Gastrocnemius medialis (tissue), 4 donors: Measurements from ENCODE around the gene BGLAP. TPM values are rescaled to one million over a fixed set of nuclear protein-coding genes. Genes with fewer than 3 reads are reported as not detected.

ENCODE experiments used
- ATAC-seq, 2 donors: fragments of 150-250 bp; one replicate each; pipeline ENCODE4 v1.9.1; 2016
- DNase-seq, 2 donors: peaks; one replicate each; pipeline ENCODE4 v3.0.0-alpha.2; 2019
- H3K27ac ChIP-seq, 4 donors: fragments of 200-600 bp; sonication (generic); 1 replicate in 1 of 4; 2 replicates in 3 of 4; pipeline ENCODE4 v1.5.1; 2016 to 2018; ENCODE audit warnings: mild to moderate bottlenecking in 2 of 4, moderate library complexity in 1 of 4
- H3K27me3 ChIP-seq, 3 donors: fragments of 200-600 bp; sonication (generic) in 2 of 3; 1 replicate in 1 of 3; 2 replicates in 2 of 3; pipeline versions ENCODE4 v1.5.1 to v1.6.0; 2016 to 2019; ENCODE audit warnings: mild to moderate bottlenecking in 1 of 3, moderate library complexity in 1 of 3
- H3K36me3 ChIP-seq, 2 donors: fragments of 200-600 bp; sonication (generic) in 1 of 2; one replicate each; pipeline ENCODE4 v1.5.1; 2017 to 2018
- H3K4me1 ChIP-seq, 2 donors: fragments of 200-600 bp; sonication (generic) in 1 of 2; one replicate each; pipeline ENCODE4 v1.5.1; 2016 to 2017; ENCODE audit warnings: mild to moderate bottlenecking in 2 of 2
- H3K4me3 ChIP-seq, 4 donors: fragments of 200-600 bp; sonication (generic) in 3 of 4; 1 replicate in 1 of 4; 2 replicates in 3 of 4; pipeline ENCODE4 v1.5.1; 2016 to 2019; ENCODE audit warnings: mild to moderate bottlenecking in 2 of 4
- H3K9me3 ChIP-seq, 3 donors: fragments of 200-600 bp; sonication (generic) in 2 of 3; 1 replicate in 1 of 3; 2 replicates in 2 of 3; pipeline ENCODE4 v1.5.1; 2016 to 2019
- CTCF ChIP-seq, 5 experiments: fragments of 450-650 bp in 3 of 5; fragments of 200-600 bp in 2 of 5; sonication (generic) in 2 of 5; IDR thresholded peaks in 4 of 5; conservative IDR thresholded peaks in 1 of 5; 1 replicate in 4 of 5; 2 replicates in 1 of 5; pipeline ENCODE4 v1.5.1; 2016 to 2019; ENCODE audit warnings: antibody characterized with exemption in 5 of 5, mild to moderate bottlenecking in 3 of 5, moderate library complexity in 3 of 5
- POLR2A ChIP-seq, 2 donors: fragments of 450-650 bp; IDR thresholded peaks; one replicate each; pipeline ENCODE4 v1.6.1; 2017; ENCODE audit warnings: antibody characterized with exemption in 2 of 2, mild to moderate bottlenecking in 2 of 2, moderate library complexity in 2 of 2
- in situ Hi-C, 4 donors: fragments of 200-750 bp; cut with MboI; loops; one replicate each; pipeline versions ENCODE4 v1.15.0 to v1.8.0; 2017; ENCODE audit warnings: low sequenced_read_pairs in 4 of 4
- intact Hi-C: fragments of 100-400 bp; cut with DNase I; formaldehyde crosslinking; loops from one replicate; pipeline ENCODE4 v1.15.1; 2023; ENCODE audit warnings: low total_unique reads
- total RNA-seq, 4 donors: library from RNA; depleted of rRNA; stranded (reverse); fragments of >200 nt; gene quantifications; one replicate each; pipeline versions ENCODE4 v1.1.0 to v1.2.3, GENCODE V29; 2016

BGLAP gene
- total RNA-seq, 4 donors from 2014 or later = not detected

DNA sequence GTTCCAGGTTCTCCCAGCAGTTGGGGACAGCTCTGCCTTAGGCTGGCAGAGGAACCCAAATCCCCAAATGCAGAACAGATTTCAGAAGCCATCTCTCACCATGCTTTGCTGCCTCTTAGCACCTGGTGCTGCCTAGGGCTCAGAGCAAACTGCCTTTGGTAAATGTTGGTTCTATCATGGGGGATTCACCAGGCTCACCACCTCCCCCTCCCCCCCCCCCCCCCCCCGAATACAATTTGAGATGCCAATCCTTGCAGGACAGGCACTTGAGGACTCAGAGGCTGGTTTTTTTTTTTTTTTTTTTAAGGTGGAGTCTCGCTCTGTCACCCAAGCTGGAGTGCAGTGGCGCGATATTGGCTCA, 6.3 kb downstream of the BGLAP start:
- Histone ChIP-seq H3K27ac (no peak overlapping the region), H3K4me1 (peaks cover 7 to 10% of the 10 kb centered on the region in 2 donors), H3K36me3 (peaks cover 0 to 44% of the 10 kb centered on the region in 2 donors), H3K27me3 (peaks cover 17 to 20% (median 20%) of the 10 kb centered on the region in 3 donors), H3K9me3 (no peaks in the 10 kb centered on the region), H3K4me3 (no peak overlapping the region)
- TF ChIP-seq POLR2A (IDR thresholded peaks at IDR 0.05) (no peak), CTCF (IDR thresholded peaks at IDR 0.05 in 4 of 5, conservative IDR thresholded peaks at IDR 0.05 in 1 of 5) (no peak)
- DNase-seq (no peak), ATAC-seq (no peak)
- intact Hi-C loops (no loop called here), in situ Hi-C loops (no loop called here)

GRCh38 chr1:156249593-156249992, 7.6 kb downstream of the BGLAP start:
- peaks cover 16 to 20% (median 19%) of the 10 kb centered on the region in 3 donors for H3K27me3 ChIP-seq
- DNase-seq = no peak
- intact Hi-C loops = no loop called here

DNA sequence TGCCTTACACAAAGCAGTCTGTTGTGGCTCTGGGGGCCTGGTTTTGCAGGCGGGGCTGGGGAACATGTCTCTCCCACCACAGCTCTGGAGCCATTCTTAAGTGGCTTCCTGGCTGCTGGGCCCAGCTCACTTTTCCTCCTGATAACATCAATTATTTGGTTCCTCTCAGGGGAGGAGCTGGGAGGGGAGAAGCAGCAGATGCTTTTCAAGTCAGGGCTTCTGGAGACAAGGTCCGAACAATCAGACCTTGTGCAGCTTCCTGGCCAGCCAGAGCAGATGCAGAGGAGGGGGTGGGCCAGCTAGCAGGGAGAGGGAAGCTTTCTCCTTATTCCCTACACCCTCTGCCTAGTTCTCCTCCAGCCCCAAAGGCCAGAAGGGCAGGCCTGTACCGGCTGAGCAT, 9.5 kb downstream of the BGLAP start:
- Histone ChIP-seq H3K9me3 (no peaks in the 10 kb centered on the region), H3K4me3 (no peak overlapping the region), H3K36me3 (peaks cover 3 to 69% of the 10 kb centered on the region in 2 donors), H3K4me1 (peaks cover 0 to 7% of the 10 kb centered on the region in 2 donors), H3K27ac (peak overlapping the region in 1 of 4 donors; percentile 20), H3K27me3 (peaks cover 0 to 2% (median 0%) of the 10 kb centered on the region in 3 donors)
- no peak for TF ChIP-seq POLR2A (IDR thresholded peaks at IDR 0.05)
- TF ChIP-seq CTCF (IDR thresholded peaks at IDR 0.05 in 4 of 5, conservative IDR thresholded peaks at IDR 0.05 in 1 of 5) = no peak
- DNase-seq (no peak), ATAC-seq (peak in 1 of 2 donors; percentile 38)
- intact Hi-C loops (no loop called here), in situ Hi-C loops (no loop called here)

More at GRCh38 chr1:156249593-156249992, 7.6 kb downstream of the BGLAP start:
- no peak for ATAC-seq
- Histone ChIP-seq H3K4me3 (no peak overlapping the region), H3K36me3 (peaks cover 0 to 57% of the 10 kb centered on the region in 2 donors), H3K4me1 (peaks cover 7 to 10% of the 10 kb centered on the region in 2 donors), H3K9me3 (no peaks in the 10 kb centered on the region), H3K27ac (no peak overlapping the region)
- TF ChIP-seq POLR2A (IDR thresholded peaks at IDR 0.05) = no peak
- in situ Hi-C loops = no loop called here

DNA sequence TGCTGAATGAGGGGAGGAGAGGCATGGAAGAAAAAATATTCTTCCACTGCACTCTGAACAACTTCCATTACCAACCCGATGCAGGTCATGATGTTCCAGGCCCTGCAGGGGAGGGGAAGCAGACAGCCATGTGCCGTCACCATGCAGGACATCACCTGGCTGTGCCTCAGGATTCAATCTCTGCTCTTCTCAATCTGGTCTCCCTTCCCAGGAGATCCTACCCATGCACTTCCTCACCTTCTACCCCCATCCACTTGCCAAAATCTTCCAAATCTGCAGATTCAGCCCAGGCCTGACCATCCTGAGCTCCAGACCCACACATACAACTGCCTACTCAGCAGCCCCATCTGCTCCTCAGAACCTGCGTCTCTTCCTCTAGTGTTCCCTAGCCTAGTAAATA, 11.7 kb downstream of the BGLAP start:
- intact Hi-C loops = no loop called here
- Histone ChIP-seq H3K36me3 (peaks cover 7 to 86% of the 10 kb centered on the region in 2 donors), H3K9me3 (no peaks in the 10 kb centered on the region), H3K4me3 (no peak overlapping the region), H3K4me1 (no peaks in the 10 kb centered on the region), H3K27me3 (no peaks in the 10 kb centered on the region), H3K27ac (no peak overlapping the region)
- TF ChIP-seq CTCF (IDR thresholded peaks at IDR 0.05 in 4 of 5, conservative IDR thresholded peaks at IDR 0.05 in 1 of 5) = no peak
- no peak for TF ChIP-seq POLR2A (IDR thresholded peaks at IDR 0.05)
- in situ Hi-C loops = no loop called here
- DNase-seq (no peak), ATAC-seq (no peak)

- in situ Hi-C loops (no loop called here), intact Hi-C loops (no loop called here)
- DNase-seq (no peak), ATAC-seq (no peak)
- TF ChIP-seq POLR2A (IDR thresholded peaks at IDR 0.05) (no peak), CTCF (IDR thresholded peaks at IDR 0.05 in 4 of 5, conservative IDR thresholded peaks at IDR 0.05 in 1 of 5) (no peak)
- no peaks in the 10 kb centered on the region for H3K9me3 ChIP-seq
- H3K4me1 ChIP-seq = no peaks in the 10 kb centered on the region
- no peak overlapping the region for H3K27ac ChIP-seq
- H3K4me3 ChIP-seq = no peak overlapping the region
- no peaks in the 10 kb centered on the region for H3K27me3 ChIP-seq
- H3K36me3 ChIP-seq = peaks cover 7 to 88% of the 10 kb centered on the region in 2 donors
Measured at GRCh38 chr1:156257711-156258110, 15.7 kb downstream of the BGLAP start.
